GM12872 (cell line): ENCODE measurements around the gene ETHE1.

ENCODE experiments used
- CTCF ChIP-seq: IDR thresholded peaks from 3 replicates; pipeline ENCODE4 v1.5.1; 2011; ENCODE audit warnings: low read depth, mild to moderate bottlenecking, low read length, moderate library complexity; ENCODE audit not compliant: insufficient read depth

ETHE1 gene

DNA sequence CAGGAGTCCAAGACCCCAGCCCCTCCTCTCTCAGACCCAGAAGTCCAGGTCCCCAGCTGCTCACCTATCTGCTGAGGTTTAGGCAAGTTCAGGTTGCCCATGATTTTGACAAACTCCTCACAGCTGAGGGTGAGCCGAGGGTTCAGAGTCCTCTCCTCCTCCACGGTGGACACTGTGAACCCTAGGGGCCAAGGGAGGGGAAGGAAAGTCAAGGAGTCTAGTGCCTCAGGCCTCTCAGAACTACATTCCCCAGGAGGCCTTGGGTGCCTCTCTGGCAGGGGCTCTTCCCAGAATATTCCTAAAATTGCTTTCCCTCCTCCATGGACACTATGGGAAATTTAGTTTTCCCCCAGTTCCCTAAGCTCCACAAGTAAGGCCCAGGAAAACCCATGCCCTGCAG, 19.1 kb downstream of the ETHE1 start:
- TF ChIP-seq CTCF = no peak

DNA sequence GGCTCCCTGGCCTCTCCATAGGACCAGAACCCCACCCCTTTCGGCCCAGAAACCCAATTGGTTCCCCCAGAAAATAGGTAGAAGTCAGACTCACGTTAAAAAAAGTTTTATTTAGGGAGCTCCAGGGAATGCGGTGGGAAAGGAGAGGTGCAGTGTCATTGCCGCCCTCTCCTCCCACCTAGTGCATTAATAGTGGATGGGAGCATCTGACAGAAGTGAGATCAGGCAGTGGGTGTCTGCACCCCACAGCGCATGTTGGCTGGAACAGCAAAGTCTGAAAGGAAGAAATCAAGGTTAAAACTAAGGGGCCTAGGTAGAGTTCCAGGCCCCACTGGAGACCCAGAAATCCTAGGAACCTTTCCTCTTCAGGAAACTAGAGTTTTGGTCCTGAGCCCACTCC, 20.4 kb downstream of the ETHE1 start:
- TF ChIP-seq CTCF = no peak

DNA sequence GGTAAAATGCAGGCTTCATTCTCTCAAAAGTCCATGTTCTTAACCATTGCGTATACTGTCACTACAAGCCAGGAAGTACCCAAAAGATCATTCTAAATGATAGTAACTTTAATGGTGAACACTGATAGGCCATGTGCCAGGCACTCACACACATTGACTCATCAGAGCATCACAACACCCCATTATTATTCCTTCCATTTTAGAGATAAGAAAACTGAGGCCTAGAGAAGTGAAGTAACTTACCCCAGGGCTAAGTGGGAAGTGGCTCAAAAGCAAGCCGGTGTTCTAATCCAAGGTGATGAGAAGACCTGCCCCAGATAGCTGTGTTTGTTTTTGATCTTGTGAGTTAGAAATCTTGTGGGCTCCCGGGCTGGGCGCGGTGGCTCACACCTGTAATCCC, 21.1 kb downstream of the ETHE1 start:
- TF ChIP-seq CTCF = no peak

DNA sequence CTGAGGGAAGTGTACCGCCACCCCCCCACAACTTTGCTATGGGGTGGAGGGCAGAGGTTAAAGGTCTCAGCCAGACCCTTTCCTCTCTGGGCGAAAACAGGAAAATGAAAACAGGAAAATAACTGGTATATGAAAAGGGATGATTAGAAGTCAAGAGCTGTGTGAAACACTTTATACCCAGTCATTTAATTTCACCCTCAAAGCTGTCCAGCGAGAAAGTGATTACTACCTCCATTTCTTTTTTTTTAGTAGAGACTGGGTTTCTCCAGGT, 21.9 kb downstream of the ETHE1 start:
- no peak for TF ChIP-seq CTCF

DNA sequence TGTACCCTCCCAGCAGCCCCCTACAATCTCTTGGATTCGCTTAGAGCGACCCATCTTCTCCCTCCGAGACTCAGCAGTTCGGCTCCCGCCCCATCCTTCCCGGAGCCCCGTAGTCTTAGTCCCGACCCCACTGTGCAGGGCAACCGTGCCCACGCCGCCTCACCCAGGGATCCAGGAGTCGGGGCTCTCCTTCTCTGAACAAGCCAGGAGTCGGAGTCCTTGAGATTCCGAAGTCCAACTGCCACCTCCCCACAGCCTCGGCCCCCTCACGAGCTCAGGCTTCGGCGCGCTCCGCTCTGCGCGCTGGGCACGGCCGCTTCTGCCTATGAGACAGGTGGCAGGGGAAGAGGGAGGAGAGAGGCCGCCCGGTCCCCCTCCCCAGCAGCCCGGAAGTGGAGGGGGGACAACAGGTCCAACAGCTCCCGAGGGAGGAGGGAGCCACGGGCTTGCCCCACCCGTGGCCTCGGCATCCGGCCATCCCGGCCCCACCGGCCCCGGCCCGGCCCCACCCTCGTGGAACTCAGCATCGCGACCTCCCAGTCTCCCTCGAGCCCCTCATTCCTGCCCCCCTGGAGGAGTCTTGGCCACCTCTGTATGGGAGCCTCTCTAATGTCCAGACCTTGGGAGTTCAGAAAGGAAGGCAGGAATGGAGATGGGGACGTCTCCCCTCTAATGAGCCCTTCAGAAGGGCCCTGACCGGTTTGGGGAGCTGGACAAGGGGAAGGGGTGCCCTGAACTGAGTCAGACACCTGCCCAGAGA, 22.4 kb downstream of the ETHE1 start, which contains the start of gene PHLDB3:
Gene PHLDB3 (minus strand): TSS at position 321 of the 760 bp plus-strand sequence. CDS start 628 bp downstream, outside the sequence.
- no peak for TF ChIP-seq CTCF

- peak; percentile 39; the same call in 2 of the 3 replicates for TF ChIP-seq CTCF
Measured at GRCh38 chr19:43503501-43504425, 23.2 kb downstream of the ETHE1 start.

GRCh38 chr19:43502419-43502976, 24.5 kb downstream of the ETHE1 start:
- no peak for TF ChIP-seq CTCF
